ENCODE data around the gene GPATCH4.

GPATCH4 gene

DNA sequence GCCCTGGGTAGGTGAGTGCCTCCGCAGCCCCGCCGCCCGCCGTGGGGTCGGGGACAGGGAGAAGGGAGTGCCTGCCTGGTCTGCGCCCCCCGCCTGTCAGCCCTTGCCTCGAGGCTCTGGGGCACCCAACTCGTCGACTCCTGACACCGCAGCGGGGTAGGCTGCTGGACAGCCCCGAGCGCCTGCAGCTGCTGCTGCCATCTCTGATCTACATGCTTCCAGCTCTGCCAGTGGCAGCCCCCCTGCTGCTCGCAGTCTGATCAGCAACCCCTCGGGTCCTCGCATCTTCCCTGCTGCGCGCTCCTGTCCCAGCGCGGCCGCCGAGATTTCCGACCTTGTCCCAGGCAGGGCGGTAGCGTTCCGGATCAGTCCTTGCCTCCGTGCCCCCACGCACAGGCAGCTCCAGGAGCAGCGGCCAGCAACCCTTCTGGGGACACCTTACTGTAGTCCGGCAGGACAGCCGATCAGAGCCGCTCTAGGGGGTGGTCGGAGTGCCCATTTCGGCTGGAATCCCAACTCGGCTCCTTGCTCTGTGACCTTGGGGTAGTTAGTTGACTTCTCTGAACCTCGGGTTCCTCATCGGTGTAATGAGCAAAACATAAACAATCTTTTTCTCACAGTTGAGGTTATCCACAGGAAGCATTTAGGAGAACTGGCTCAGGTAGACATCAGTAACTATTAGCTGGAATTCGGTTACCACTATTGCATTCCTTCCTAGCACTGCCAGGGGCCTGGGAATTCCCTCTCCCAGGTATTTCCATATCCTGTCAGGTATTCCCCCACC lies 41.2 kb upstream of the GPATCH4 start:
- no peak overlapping the region for H3K27ac Mint-ChIP-seq
- TF ChIP-seq, protein P1, sequence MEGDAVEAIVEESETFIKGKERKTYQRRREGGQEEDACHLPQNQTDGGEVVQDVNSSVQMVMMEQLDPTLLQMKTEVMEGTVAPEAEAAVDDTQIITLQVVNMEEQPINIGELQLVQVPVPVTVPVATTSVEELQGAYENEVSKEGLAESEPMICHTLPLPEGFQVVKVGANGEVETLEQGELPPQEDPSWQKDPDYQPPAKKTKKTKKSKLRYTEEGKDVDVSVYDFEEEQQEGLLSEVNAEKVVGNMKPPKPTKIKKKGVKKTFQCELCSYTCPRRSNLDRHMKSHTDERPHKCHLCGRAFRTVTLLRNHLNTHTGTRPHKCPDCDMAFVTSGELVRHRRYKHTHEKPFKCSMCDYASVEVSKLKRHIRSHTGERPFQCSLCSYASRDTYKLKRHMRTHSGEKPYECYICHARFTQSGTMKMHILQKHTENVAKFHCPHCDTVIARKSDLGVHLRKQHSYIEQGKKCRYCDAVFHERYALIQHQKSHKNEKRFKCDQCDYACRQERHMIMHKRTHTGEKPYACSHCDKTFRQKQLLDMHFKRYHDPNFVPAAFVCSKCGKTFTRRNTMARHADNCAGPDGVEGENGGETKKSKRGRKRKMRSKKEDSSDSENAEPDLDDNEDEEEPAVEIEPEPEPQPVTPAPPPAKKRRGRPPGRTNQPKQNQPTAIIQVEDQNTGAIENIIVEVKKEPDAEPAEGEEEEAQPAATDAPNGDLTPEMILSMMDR (IDR thresholded peaks at IDR 0.05; ENCODE audit: unreplicated experiment in 3 of 3): no peak
- H3K27me3 Mint-ChIP-seq (ENCODE audit: low read depth): peaks cover 88% of the 10 kb centered on the region
- peak overlapping the region; percentile 70 to 84 (median 75) for H3K4me3 Mint-ChIP-seq
- H3K36me3 Mint-ChIP-seq (ENCODE audit: low read depth): no peaks in the 10 kb centered on the region
- H3K9me3 Mint-ChIP-seq: no peaks in the 10 kb centered on the region
- H3K4me1 Mint-ChIP-seq: peaks cover 29% of the 10 kb centered on the region

DNA sequence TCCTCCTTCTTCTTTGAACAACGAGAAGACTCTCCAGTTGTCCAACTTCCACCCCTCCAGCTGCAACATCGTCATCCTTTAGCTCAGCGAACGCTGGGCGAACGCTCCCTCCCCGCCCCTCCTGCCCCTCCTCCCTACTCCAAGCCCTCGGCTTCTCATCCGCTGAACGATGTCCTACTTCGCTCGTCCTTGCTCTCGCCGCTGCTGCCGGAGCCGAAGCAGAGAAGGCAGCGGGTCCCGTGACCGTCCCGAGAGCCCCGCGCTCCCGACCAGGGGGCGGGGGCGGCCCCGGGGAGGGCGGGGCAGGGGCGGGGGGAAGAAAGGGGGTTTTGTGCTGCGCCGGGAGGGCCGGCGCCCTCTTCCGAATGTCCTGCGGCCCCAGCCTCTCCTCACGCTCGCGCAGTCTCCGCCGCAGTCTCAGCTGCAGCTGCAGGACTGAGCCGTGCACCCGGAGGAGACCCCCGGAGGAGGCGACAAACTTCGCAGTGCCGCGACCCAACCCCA lies 40.5 kb upstream of the GPATCH4 start, which contains the start of gene BCAN:
BCAN (plus strand) TSS at position 357 of the 504 bp plus-strand sequence. CDS start 3,938 bp downstream, outside the sequence.
- H3K36me3 Mint-ChIP-seq (ENCODE audit: low read depth): no peaks in the 10 kb centered on the region
- peaks cover 29% of the 10 kb centered on the region for H3K4me1 Mint-ChIP-seq
- no peaks in the 10 kb centered on the region for H3K9me3 Mint-ChIP-seq
- H3K27ac Mint-ChIP-seq: peak within 1 kb of the TSS in 1 of 3 experiments; percentile 77
- TF ChIP-seq, protein P1 (IDR thresholded peaks at IDR 0.05; ENCODE audit: unreplicated experiment in 3 of 3): no peak
- H3K27me3 Mint-ChIP-seq (ENCODE audit: low read depth): peaks cover 86% of the 10 kb centered on the region
- peak within 1 kb of the TSS; percentile 70 to 84 (median 75) for H3K4me3 Mint-ChIP-seq

DNA sequence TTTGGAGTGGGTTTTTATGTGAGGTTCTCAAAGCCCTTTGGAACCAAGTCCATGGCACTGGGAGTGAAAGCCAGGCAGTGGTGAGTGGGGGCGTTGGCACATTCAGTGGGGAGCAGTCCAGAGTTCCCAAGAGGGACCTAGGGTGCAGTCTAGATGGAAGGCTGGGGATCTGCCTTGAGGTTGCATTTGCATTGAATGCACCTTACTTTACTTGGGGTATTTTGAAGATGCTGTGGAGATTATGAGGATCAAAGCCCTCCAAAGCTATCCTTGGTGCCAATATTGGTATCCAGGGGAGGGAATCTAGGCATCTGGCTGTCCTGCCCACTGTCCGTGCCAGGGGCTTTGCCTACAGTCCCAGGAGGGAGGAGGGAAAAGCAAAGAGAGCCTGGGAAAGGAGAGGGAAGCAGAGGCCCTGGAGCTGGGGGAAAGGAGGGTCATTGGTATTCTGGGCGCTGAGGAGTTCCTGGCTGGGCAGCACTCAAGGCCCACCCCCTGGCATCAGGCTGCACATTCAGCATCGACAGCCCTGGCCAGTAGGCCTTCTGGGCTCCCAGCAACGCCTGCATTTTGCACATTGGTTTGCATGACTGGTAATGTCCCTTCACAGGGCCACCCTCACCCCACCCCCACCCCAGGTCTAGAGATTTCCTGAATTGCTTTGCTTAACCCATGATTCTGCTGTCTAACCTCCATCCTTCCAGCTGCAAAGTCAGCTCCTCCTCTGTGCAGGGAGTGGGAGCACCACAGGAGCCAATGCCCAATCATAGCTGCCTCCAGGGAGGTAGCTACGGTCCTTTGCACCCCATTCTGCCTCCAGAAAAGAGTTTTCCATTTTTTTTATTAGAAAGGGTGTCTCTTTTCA lies 39.8 kb upstream of the GPATCH4 start:
- TF ChIP-seq, protein P1 (IDR thresholded peaks at IDR 0.05; ENCODE audit: unreplicated experiment in 3 of 3): no peak
- no peaks in the 10 kb centered on the region for H3K9me3 Mint-ChIP-seq
- peak overlapping the region in 1 of 3 experiments; percentile 77 for H3K27ac Mint-ChIP-seq
- no peaks in the 10 kb centered on the region for H3K36me3 Mint-ChIP-seq (ENCODE audit: low read depth)
- H3K4me1 Mint-ChIP-seq: peaks cover 29% of the 10 kb centered on the region
- peak overlapping the region; percentile 64 to 84 (median 65) for H3K4me3 Mint-ChIP-seq
- H3K27me3 Mint-ChIP-seq (ENCODE audit: low read depth): peaks cover 86% of the 10 kb centered on the region

DNA sequence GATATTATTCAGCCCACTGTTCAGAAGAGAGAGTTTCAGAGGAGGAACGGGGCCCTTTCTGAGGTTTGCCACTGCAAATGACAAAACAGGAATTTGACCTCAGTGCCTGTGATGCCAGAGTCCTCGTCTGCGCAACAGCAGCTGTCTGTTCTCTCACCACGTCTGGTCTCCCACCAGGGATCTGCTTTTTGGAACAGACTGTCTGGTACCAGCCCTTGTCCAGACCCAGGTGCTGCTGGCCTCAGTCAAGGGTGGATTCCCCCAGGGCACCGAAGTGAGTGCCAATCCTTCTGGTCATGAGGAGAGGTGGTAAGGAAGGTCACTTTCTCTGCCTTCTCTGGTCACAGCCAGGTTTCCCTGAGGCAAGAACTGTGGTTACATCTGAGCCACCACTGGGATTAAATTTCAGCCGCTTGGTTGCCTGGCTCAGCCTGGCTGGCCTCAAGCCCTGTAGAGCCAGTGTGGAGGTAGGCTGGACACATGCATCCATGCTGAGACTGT lies 38.4 kb upstream of the GPATCH4 start:
- H3K4me3 Mint-ChIP-seq: peak overlapping the region; percentile 34 to 38 (median 36)
- TF ChIP-seq, protein P1 (IDR thresholded peaks at IDR 0.05; ENCODE audit: unreplicated experiment in 3 of 3): no peak
- H3K27me3 Mint-ChIP-seq (ENCODE audit: low read depth): peaks cover 84% of the 10 kb centered on the region
- no peak overlapping the region for H3K27ac Mint-ChIP-seq
- peaks cover 29% of the 10 kb centered on the region for H3K4me1 Mint-ChIP-seq
- H3K36me3 Mint-ChIP-seq (ENCODE audit: low read depth): no peaks in the 10 kb centered on the region
- no peaks in the 10 kb centered on the region for H3K9me3 Mint-ChIP-seq

DNA sequence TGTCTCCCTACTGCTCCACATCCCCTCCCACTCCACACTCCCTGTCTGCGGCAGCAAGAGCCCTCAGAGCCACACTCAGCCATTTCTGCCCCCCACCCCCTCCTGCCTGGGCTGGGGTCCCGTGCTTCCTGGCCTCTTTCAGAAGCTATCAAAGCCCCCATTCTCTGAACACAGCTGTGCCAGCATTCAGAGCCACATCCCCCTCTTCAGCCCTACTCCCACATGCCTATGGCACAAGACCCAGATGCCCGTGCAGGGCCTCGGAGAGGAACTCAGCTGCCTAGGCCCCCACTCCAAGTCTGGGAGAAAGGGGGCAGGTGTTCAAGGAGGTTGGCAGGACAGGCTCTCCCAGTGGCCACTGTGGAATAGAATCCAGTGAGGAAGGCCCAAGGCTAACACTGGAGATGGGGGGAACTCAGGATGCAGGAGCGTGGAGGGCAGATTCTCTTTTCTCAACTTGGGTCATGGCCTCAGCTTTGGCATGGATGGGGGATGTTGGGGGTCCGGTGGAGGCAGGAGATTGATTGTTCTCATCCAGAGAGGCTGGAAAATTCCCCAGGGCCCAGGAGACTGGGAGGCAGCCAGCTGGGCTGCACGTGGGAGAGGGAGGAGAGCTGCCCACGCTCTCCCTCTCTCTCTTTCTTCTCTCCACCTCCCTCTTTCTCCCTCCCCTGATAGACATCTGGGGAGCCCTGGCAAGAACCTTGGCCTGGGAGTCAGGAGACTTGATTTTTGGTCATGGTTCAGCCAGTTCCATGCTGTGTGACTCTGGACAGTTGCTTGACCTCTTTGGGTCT lies 37.1 kb upstream of the GPATCH4 start:
- no peaks in the 10 kb centered on the region for H3K9me3 Mint-ChIP-seq
- H3K4me3 Mint-ChIP-seq: peak overlapping the region; percentile 29 to 34 (median 33)
- peaks cover 29% of the 10 kb centered on the region for H3K4me1 Mint-ChIP-seq
- TF ChIP-seq, protein P1 (IDR thresholded peaks at IDR 0.05; ENCODE audit: unreplicated experiment in 3 of 3): no peak
- no peaks in the 10 kb centered on the region for H3K36me3 Mint-ChIP-seq (ENCODE audit: low read depth)
- H3K27me3 Mint-ChIP-seq (ENCODE audit: low read depth): peaks cover 84% of the 10 kb centered on the region
- peak overlapping the region in 2 of 3 experiments; percentile 20 to 50 for H3K27ac Mint-ChIP-seq

All from nephron (organoid).